Brain microvascular endothelial cell (primary cell): ENCODE measurements around the gene DHX30.
A peak's percentile ranks its signal among the peaks of the same experiment; 100 is the strongest.
"Not testable (repeated sequence)": the region's sequence is repeated elsewhere in the genome, so short reads cannot be mapped to it uniquely, and the experiment has no call there.

Experiments
- DNase-seq: peaks from one replicate; pipeline ENCODE4 v3.0.0-alpha.2; 2020
- H3K27ac ChIP-seq: fragments of 250-450 bp; sonication (Bioruptor Pico); 2 replicates; pipeline ENCODE4 v1.5.1; 2020; ENCODE audit warnings: mild to moderate bottlenecking, moderate library complexity
- H3K27me3 ChIP-seq: fragments of 250-450 bp; sonication (Bioruptor Pico); replicated peaks from 2 replicates; pipeline ENCODE4 v1.5.1; 2020; ENCODE audit warnings: mild to moderate bottlenecking
- H3K36me3 ChIP-seq: fragments of 250-450 bp; sonication (Bioruptor Pico); replicated peaks from 2 replicates; pipeline ENCODE4 v1.5.1; 2020; ENCODE audit warnings: mild to moderate bottlenecking
- H3K4me3 ChIP-seq: 2 replicates; pipeline ENCODE4 v1.5.1; 2011; ENCODE audit warnings: low read depth, mild to moderate bottlenecking, control low read depth, low read length, moderate library complexity
- CTCF ChIP-seq: IDR thresholded peaks from 2 replicates; pipeline ENCODE4 v1.5.1; 2011; ENCODE audit warnings: low read depth, mild to moderate bottlenecking, moderate library complexity, low read length, control low read depth, inconsistent platforms; ENCODE audit errors: missing control alignments
- in situ Hi-C: cut with HindIII; loops from 2 replicates; pipeline ENCODE4 v1.10.0; 2017; ENCODE audit warnings: low sequenced_read_pairs, low pct_ligation_motif_present

Gene DHX30

GRCh38 chr3:47824541-47825473 is 21.9 kb downstream of the DHX30 start:
- peak overlapping the region; percentile 86 for H3K27ac ChIP-seq
- H3K27me3 ChIP-seq, result no peaks in the 10 kb centered on the region
- H3K4me3 ChIP-seq, result peak overlapping the region; percentile 92
- in situ Hi-C loops, result no loop called here
- TF ChIP-seq CTCF, result peak; percentile 56
- peaks cover 24% of the 10 kb centered on the region for H3K36me3 ChIP-seq
- DNase-seq, result peak; percentile 68

DNA sequence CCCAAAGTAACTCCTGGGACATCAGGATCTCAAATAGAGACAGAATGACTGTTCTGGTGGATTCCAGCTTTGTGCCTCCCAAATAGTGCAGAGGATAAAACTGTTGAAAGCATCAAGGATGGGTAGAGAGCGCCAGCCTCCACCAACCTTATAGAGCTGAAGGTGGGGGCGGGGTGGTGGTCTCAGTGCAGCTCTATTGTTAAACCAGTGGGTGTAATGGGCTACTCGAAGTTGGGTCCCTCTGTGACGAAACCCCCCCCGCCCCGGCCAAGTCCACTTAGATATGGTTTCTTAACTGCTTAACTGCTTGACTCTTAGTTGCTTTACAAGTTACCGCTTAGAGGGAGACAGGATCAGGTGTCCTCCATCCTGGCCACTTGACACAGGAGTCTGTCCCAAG is 22.7 kb downstream of the DHX30 start:
- no peak for DNase-seq
- in situ Hi-C loops, result no loop called here

DNA sequence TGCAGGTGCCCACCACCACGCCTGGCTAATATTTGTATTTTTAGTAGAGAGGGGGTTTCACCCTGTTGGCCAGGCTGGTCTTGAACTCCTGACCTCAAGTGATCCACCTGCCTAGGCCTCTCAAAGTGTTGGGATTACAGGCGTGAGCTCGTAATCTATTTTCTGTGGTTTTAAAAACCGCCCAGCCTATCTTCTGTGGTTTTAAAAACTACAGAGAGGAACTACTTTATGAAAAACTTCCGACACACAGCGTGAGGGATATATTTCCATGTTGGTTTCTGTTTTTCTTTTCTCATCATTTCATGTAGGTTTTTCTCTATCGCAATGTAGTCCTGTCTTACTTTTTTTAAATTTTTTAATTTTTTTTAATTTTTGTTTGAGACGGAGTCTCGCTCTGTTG is 26.5 kb downstream of the DHX30 start:
- H3K4me3 ChIP-seq, H3K27ac ChIP-seq, in situ Hi-C loops, H3K27me3 ChIP-seq, DNase-seq: not testable (repeated sequence)
- peaks cover 59% of the 10 kb centered on the region for H3K36me3 ChIP-seq

More for the DNA sequence above, 22.7 kb downstream of the DHX30 start:
- Histone ChIP-seq H3K27me3 (no peaks in the 10 kb centered on the region), H3K36me3 (peaks cover 31% of the 10 kb centered on the region), H3K27ac (peak overlapping the region; percentile 86), H3K4me3 (peak overlapping the region; percentile 92)
- no peak for TF ChIP-seq CTCF

DNA sequence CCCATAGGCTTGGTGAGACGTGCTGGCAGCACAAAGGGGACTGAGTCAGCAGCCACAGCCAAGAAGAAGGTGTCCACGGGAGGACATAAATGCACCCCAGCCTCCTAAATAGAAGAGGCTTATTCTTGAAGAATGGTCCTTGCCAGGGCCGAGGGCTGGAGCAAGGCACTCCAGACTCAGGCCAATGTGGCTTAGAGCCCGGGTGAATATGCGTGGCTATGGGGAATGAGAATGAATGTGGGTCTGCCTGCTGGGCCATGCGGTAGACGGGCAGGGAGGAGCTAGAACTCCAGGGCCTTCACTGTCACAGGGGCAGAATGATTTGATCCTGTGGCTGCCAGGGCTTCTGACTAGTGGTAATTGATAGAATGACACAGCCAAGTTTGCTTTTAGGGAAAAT is 34.0 kb downstream of the DHX30 start:
- no peak overlapping the region for H3K27ac ChIP-seq
- H3K36me3 ChIP-seq, result peaks cover 76% of the 10 kb centered on the region
- no peak for DNase-seq
- no peak overlapping the region for H3K4me3 ChIP-seq
- in situ Hi-C loops, result no loop called here
- TF ChIP-seq CTCF, result no peak
- H3K27me3 ChIP-seq, result no peaks in the 10 kb centered on the region

DNA sequence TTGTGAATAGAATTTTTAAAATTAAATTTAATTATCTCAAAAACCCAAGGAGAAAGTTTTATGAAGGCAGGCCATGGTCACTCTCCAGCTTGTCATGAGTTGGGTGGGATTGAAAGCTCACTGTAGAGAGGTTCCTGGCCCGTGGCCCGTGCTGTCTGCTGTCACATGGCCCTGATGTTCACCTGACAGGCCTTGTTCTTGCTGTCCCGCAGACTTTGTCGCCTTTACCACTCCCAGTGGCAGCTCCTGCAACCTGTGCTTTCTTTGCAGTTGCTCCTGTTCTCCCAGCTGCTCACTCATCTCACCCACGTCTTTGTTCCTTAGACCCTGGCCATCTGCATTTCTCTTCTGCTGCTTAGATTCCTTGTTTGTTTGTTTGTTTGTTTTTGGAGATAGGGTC is 35.6 kb downstream of the DHX30 start:
- Histone ChIP-seq H3K36me3 (peaks cover 77% of the 10 kb centered on the region), H3K27me3 (no peaks in the 10 kb centered on the region), H3K4me3 (no peak overlapping the region), H3K27ac (no peak overlapping the region)
- in situ Hi-C loops, result no loop called here
- TF ChIP-seq CTCF, result no peak
- no peak for DNase-seq

- H3K27ac ChIP-seq, result no peak overlapping the region
- in situ Hi-C loops, result no loop called here
- H3K4me3 ChIP-seq, result no peak overlapping the region
- no peaks in the 10 kb centered on the region for H3K27me3 ChIP-seq
- DNase-seq, result no peak
- TF ChIP-seq CTCF, result no peak
- peaks cover 85% of the 10 kb centered on the region for H3K36me3 ChIP-seq
Measured at GRCh38 chr3:47841786-47842349, 38.9 kb downstream of the DHX30 start.
